ENCODE measurements around the gene SBF1.

GRCh38 chr22:50469377-50470305 lies 5.2 kb downstream of the SBF1 start:
- TF ChIP-seq POLR2A (IDR thresholded peaks at IDR 0.05) = no peak
- TF ChIP-seq CTCF (IDR thresholded peaks at IDR 0.05) = no peak
